Measurements from ENCODE around the gene EVA1C. TPM values are rescaled to one million over a fixed set of nuclear protein-coding genes. Genes with fewer than 3 reads are reported as not detected.
"Not testable (repeated sequence)": the region's sequence is repeated elsewhere in the genome, so short reads cannot be mapped to it uniquely, and the experiment has no call there.

The EVA1C gene
- total RNA-seq, 5 donors from 2014 or later (not counting 1 experiment from before 2014, with no cell fraction given): 9.7 to 22.1 (median 18.0) TPM

- WGBS (ENCODE audit: insufficient coverage): 100% methylated on average over 1 of the region's 8 CpGs
- no peak for ATAC-seq (replicated peaks in 1 of 4)
- no peak for DNase-seq
- Histone ChIP-seq H3K9me3 (no peaks in the 10 kb centered on the region), H3K4me1 (ENCODE audit: control insufficient read depth in 1 of 2, extremely low read depth in 1 of 2, insufficient read depth in 2 of 2, low read length in 2 of 2) (peaks cover 1 to 13% of the 10 kb centered on the region in 2 experiments), H3K27me3 (replicated peaks in 1 of 2; ENCODE audit: control insufficient read depth in 2 of 2, extremely low read depth in 1 of 2, insufficient read depth in 2 of 2, low read length in 1 of 2) (no peaks in the 10 kb centered on the region), H3K36me3 (ENCODE audit: control insufficient read depth in 2 of 2, extremely low read depth in 1 of 2, insufficient read depth in 1 of 2, low read length in 1 of 2) (peaks cover 8 to 25% of the 10 kb centered on the region in 2 donors), H3K4me3 (ENCODE audit: control insufficient read depth in 1 of 2, extremely low read depth in 1 of 2, low read length in 1 of 2) (no peak overlapping the region), H3K27ac (ENCODE audit: low read length) (no peak overlapping the region)
- H3K4me3 Mint-ChIP-seq: no peak overlapping the region
- no peak overlapping the region for H3K27ac Mint-ChIP-seq
- peaks cover 46 to 49% (median 48%) of the 10 kb centered on the region in 3 donors for H3K4me1 Mint-ChIP-seq
- peaks cover 41% of the 10 kb centered on the region for H3K36me3 Mint-ChIP-seq
- ChIA-PET CTCF (interaction anchor here in 1 of 2 donors (0.7 kb wide), 1 partner anchor 15 kb away, joined by 3 read pairs; no protein-coding TSS in a partner anchor), POLR2A (no interaction called here)
- H3K9me3 Mint-ChIP-seq: no peaks in the 10 kb centered on the region
- no peaks in the 10 kb centered on the region for H3K27me3 Mint-ChIP-seq
Measured at GRCh38 chr21:32387151-32387550, 25.4 kb upstream of the EVA1C start.

- Mint-ChIP-seq H3K27me3 (no peaks in the 10 kb centered on the region), H3K36me3 (peaks cover 30% of the 10 kb centered on the region), H3K4me3 (no peak overlapping the region), H3K4me1 (peaks cover 51 to 53% (median 51%) of the 10 kb centered on the region in 3 donors), H3K9me3 (no peaks in the 10 kb centered on the region), H3K27ac (no peak overlapping the region)
- no peak overlapping the region for H3K27ac ChIP-seq (ENCODE audit: low read length)
- no peaks in the 10 kb centered on the region for H3K9me3 ChIP-seq
- H3K4me3 ChIP-seq (ENCODE audit: control insufficient read depth in 1 of 2, extremely low read depth in 1 of 2, low read length in 1 of 2): no peak overlapping the region
- ChIA-PET CTCF (interaction anchor here in 1 of 2 donors (0.5 kb wide), 1 partner anchor 31 kb away, joined by 7 read pairs; no protein-coding TSS in a partner anchor), POLR2A (interaction anchor here in 1 of 2 donors (0.5 kb wide), 1 partner anchor 109 kb away, joined by 8 read pairs; the partner anchor contains the start of gene MIS18A)
- WGBS (ENCODE audit: insufficient coverage): 96% methylated on average over 6 of the region's 9 CpGs
- no peaks in the 10 kb centered on the region for H3K27me3 ChIP-seq (replicated peaks in 1 of 2; ENCODE audit: control insufficient read depth in 2 of 2, extremely low read depth in 1 of 2, insufficient read depth in 2 of 2, low read length in 1 of 2)
- H3K4me1 ChIP-seq (ENCODE audit: control insufficient read depth in 1 of 2, extremely low read depth in 1 of 2, insufficient read depth in 2 of 2, low read length in 2 of 2): peaks cover 3 to 23% of the 10 kb centered on the region in 2 experiments
- ATAC-seq (replicated peaks in 1 of 4): no peak
- no peak for DNase-seq
- peaks cover 4 to 15% of the 10 kb centered on the region in 2 donors for H3K36me3 ChIP-seq (ENCODE audit: control insufficient read depth in 2 of 2, extremely low read depth in 1 of 2, insufficient read depth in 1 of 2, low read length in 1 of 2)
Measured at GRCh38 chr21:32388306-32388705, 24.2 kb upstream of the EVA1C start.

- no peak overlapping the region for H3K27ac Mint-ChIP-seq
- ChIA-PET POLR2A (no interaction called here), CTCF (interaction anchor here in 1 of 2 donors (0.8 kb wide), 1 partner anchor 14 kb away, joined by 4 read pairs; no protein-coding TSS in a partner anchor)
- H3K36me3 Mint-ChIP-seq: peaks cover 21% of the 10 kb centered on the region
- H3K9me3 ChIP-seq: no peaks in the 10 kb centered on the region
- no peak for ATAC-seq (replicated peaks in 1 of 4)
- H3K27me3 Mint-ChIP-seq: no peaks in the 10 kb centered on the region
- H3K4me3 Mint-ChIP-seq: peak overlapping the region in 1 of 3 donors; percentile 11
- H3K27me3 ChIP-seq (replicated peaks in 1 of 2; ENCODE audit: control insufficient read depth in 2 of 2, extremely low read depth in 1 of 2, insufficient read depth in 2 of 2, low read length in 1 of 2): no peaks in the 10 kb centered on the region
- H3K36me3 ChIP-seq (ENCODE audit: control insufficient read depth in 2 of 2, extremely low read depth in 1 of 2, insufficient read depth in 1 of 2, low read length in 1 of 2): peaks cover 0 to 5% of the 10 kb centered on the region in 2 donors
- H3K4me3 ChIP-seq (ENCODE audit: control insufficient read depth in 1 of 2, extremely low read depth in 1 of 2, low read length in 1 of 2): no peak overlapping the region
- no peak for DNase-seq
- 83% methylated on average over 2 of the region's 5 CpGs for WGBS (ENCODE audit: insufficient coverage)
- no peak overlapping the region for H3K27ac ChIP-seq (ENCODE audit: low read length)
- H3K4me1 ChIP-seq (ENCODE audit: control insufficient read depth in 1 of 2, extremely low read depth in 1 of 2, insufficient read depth in 2 of 2, low read length in 2 of 2): peaks cover 3 to 26% of the 10 kb centered on the region in 2 experiments
- no peaks in the 10 kb centered on the region for H3K9me3 Mint-ChIP-seq
- H3K4me1 Mint-ChIP-seq: peaks cover 58 to 62% (median 59%) of the 10 kb centered on the region in 3 donors
Measured at GRCh38 chr21:32389337-32390015, 23.0 kb upstream of the EVA1C start.

GRCh38 chr21:32390537-32391224, 21.8 kb upstream of the EVA1C start:
- H3K27me3 ChIP-seq (replicated peaks in 1 of 2; ENCODE audit: control insufficient read depth in 2 of 2, extremely low read depth in 1 of 2, insufficient read depth in 2 of 2, low read length in 1 of 2); H3K4me3 Mint-ChIP-seq; H3K4me3 ChIP-seq (ENCODE audit: control insufficient read depth in 1 of 2, extremely low read depth in 1 of 2, low read length in 1 of 2); H3K27ac Mint-ChIP-seq; ATAC-seq (replicated peaks in 1 of 4); H3K9me3 Mint-ChIP-seq; H3K9me3 ChIP-seq; H3K27me3 Mint-ChIP-seq; DNase-seq; H3K36me3 ChIP-seq (ENCODE audit: control insufficient read depth in 2 of 2, extremely low read depth in 1 of 2, insufficient read depth in 1 of 2, low read length in 1 of 2); H3K27ac ChIP-seq (ENCODE audit: low read length): not testable (repeated sequence)
- CTCF ChIA-PET: interaction anchor here (0.5 to 0.6 kb wide), 2 partner anchors 112 to 381 kb away, joined by 4 to 7 read pairs; partner anchors contain the start of genes MIS18A (in 1 of the 2) and PAXBP1 (in 1 of the 2)
- H3K4me1 Mint-ChIP-seq: peaks cover 56 to 62% (median 59%) of the 10 kb centered on the region in 3 donors
- peaks cover 3 to 26% of the 10 kb centered on the region in 2 experiments for H3K4me1 ChIP-seq (ENCODE audit: control insufficient read depth in 1 of 2, extremely low read depth in 1 of 2, insufficient read depth in 2 of 2, low read length in 2 of 2)
- 100% methylated on average over 2 of the region's 11 CpGs for WGBS (ENCODE audit: insufficient coverage)
- POLR2A ChIA-PET: interaction anchor here in 1 of 2 donors (0.6 kb wide), 1 partner anchor 40 kb away, joined by 4 read pairs; no protein-coding TSS in a partner anchor
- peaks cover 13% of the 10 kb centered on the region for H3K36me3 Mint-ChIP-seq

GRCh38 chr21:32391755-32392154, 20.8 kb upstream of the EVA1C start:
- ATAC-seq (replicated peaks in 1 of 4): no peak
- Histone ChIP-seq H3K9me3 (no peaks in the 10 kb centered on the region), H3K27me3 (replicated peaks in 1 of 2; ENCODE audit: control insufficient read depth in 2 of 2, extremely low read depth in 1 of 2, insufficient read depth in 2 of 2, low read length in 1 of 2) (peaks cover 2 to 4% of the 10 kb centered on the region in 2 experiments), H3K27ac (ENCODE audit: low read length) (no peak overlapping the region), H3K4me1 (ENCODE audit: control insufficient read depth in 1 of 2, extremely low read depth in 1 of 2, insufficient read depth in 2 of 2, low read length in 2 of 2) (peaks cover 3 to 26% of the 10 kb centered on the region in 2 experiments), H3K4me3 (ENCODE audit: control insufficient read depth in 1 of 2, extremely low read depth in 1 of 2, low read length in 1 of 2) (peak overlapping the region in 1 of 2 donors; percentile 80), H3K36me3 (ENCODE audit: control insufficient read depth in 2 of 2, extremely low read depth in 1 of 2, insufficient read depth in 1 of 2, low read length in 1 of 2) (peaks cover 0 to 5% of the 10 kb centered on the region in 2 donors)
- Mint-ChIP-seq H3K9me3 (no peaks in the 10 kb centered on the region), H3K36me3 (peaks cover 13% of the 10 kb centered on the region), H3K4me3 (peak overlapping the region; percentile 82 to 88 (median 83)), H3K27me3 (peaks cover 3 to 7% of the 10 kb centered on the region in 2 donors), H3K27ac (no peak overlapping the region), H3K4me1 (peaks cover 54 to 62% (median 58%) of the 10 kb centered on the region in 3 donors)
- no CpG with 5 or more reads among the region's 4 CpGs for WGBS (ENCODE audit: insufficient coverage)
- ChIA-PET CTCF (interaction anchor here (0.7 to 4.0 kb wide), 5 partner anchors 18 to 213 kb away, joined by 3 to 21 read pairs (median 6); no protein-coding TSS in a partner anchor), POLR2A (interaction anchor here in 1 of 2 donors (0.6 to 1.0 kb wide), 2 partner anchors 22 to 178 kb away, joined by 3 read pairs; no protein-coding TSS in a partner anchor)
- no peak for DNase-seq
